SH-SY5Y (cell line): ENCODE results near the gene TMPRSS15.

Experiments
- GATA2 ChIP-seq: IDR thresholded peaks from 2 replicates; pipeline ENCODE4 v1.6.1; 2011; ENCODE audit warnings: mild to moderate bottlenecking, low read depth, low read length
- GATA3 ChIP-seq: IDR thresholded peaks from 2 replicates; pipeline ENCODE4 v1.6.1; 2011; ENCODE audit warnings: low read depth, mild to moderate bottlenecking, low read length, moderate library complexity

The TMPRSS15 gene

GRCh38 chr21:18403735-18404450, at the start of gene TMPRSS15:
Gene TMPRSS15 (minus strand): TSS chr21:18403785. CDS start chr21:18403622, 163 bp downstream.
- TF ChIP-seq GATA3 (no peak), GATA2 (no peak)

DNA sequence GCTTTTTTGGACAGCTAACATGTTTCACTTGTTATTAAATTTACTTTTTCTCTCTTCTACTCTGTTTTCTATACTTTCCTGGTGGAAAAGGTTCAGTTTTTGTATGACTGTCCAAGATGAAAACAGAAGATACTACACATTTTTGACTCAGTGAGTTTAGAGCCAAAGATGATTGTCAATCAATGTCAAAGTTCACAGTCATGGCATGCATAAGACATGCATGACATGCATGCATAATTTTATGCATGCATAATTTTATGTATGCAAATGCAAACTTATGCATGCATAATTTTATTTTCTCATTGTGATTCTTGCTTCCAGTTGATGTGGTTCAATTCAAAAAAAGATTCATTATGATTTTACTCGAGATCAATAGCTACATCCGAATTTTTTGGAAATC, 48.1 kb upstream of the TMPRSS15 start:
- TF ChIP-seq GATA2 (no peak), GATA3 (no peak)

- no peak for TF ChIP-seq GATA3
- no peak for TF ChIP-seq GATA2
Measured at GRCh38 chr21:18449605-18450550, 46.3 kb upstream of the TMPRSS15 start.

- TF ChIP-seq GATA2 = no peak
- TF ChIP-seq GATA3 = no peak
Measured at GRCh38 chr21:18443701-18444100, 40.1 kb upstream of the TMPRSS15 start.

DNA sequence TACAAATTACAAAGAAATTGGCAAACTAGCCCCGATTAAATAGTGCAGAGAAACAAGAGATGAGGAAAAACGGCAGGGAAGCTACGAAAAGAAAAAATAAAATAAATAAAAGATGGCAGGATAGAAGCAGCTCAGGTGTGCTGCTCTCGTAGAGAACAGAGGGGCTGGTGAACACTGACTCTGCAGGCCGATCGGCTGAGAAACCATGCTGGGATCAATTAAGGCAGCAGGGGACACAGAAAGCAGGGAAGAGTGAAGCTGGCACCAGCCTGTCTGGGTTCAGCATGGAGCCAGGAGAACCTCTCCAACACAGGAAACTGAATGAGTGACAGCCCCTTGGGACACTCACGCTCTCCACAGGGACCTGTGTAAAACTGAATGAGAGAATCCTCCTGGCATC, 39.5 kb upstream of the TMPRSS15 start:
- TF ChIP-seq GATA2 (no peak), GATA3 (no peak)

DNA sequence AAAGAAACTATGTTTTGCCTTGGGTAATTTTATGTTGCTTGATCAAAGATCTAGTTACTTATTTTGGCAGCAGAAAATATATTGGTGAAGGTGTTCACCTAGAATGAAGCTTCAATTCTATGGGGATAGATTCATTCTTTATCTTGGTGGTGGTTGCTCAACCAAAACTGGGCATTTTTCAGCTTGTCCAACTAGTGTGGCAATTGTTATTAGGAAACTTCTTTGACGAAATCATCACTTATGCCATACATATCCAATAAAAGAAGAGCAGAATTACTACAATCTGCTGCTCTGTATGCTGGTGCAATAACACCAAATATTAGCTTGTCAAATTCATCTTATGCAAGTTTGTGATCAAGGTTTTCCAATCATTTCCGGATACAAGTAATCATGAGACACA, 26.8 kb upstream of the TMPRSS15 start:
- no peak for TF ChIP-seq GATA2
- TF ChIP-seq GATA3 = no peak

GRCh38 chr21:18424276-18424675, 20.7 kb upstream of the TMPRSS15 start:
- TF ChIP-seq GATA2 (no peak), GATA3 (no peak)

DNA sequence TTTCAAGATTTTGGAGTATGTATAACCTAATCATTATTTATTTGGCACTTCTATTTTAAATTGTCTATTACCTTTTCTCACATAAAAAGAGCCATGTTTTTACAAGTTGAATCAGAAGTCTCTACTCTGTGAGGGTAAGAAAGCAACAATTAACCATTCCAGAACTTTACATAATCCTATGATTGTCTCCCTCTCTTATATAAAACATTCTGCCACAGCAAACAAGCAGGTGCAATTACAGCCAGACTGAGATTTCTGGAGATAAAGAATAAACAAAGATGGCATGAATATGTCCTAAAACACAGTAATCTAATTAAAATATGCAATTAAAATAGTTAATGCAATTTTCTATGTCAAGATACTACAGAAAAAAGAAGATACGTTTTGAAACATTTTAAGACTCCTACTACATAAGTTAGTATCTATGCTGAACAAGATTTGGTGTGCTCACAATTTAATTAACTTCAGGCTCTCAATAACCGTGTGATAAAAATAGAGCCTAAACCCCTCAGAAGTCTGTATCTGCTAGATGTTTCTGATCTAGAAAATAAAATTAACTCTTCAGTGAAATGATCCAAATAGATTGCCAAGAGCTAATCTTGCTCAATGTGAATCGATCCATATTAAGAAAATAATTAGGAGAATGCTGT, 13.7 kb upstream of the TMPRSS15 start:
- no peak for TF ChIP-seq GATA3
- TF ChIP-seq GATA2 = no peak

- TF ChIP-seq GATA2 = no peak
- no peak for TF ChIP-seq GATA3
Measured at GRCh38 chr21:18411565-18411964, 8.0 kb upstream of the TMPRSS15 start.

DNA sequence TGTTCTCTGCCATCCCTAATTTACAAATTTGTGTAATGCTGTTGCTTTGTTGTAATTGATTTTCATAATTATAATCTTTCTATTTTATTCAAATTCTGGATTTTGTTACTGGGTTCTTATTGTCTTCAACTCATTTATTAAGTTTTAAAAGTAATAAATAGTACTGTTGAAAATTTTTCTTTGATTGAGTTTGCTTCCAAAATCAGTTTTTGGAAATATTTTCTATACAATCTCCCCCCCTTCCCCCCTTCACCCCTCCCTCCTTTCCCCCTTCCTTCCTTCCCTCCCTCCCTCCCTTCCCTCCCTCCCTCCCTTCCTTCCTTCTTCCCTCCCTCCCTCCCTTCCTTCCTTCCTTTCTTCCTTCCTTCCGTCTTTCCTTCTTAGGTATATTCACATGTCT, 6.0 kb upstream of the TMPRSS15 start:
- TF ChIP-seq GATA3 = no peak
- TF ChIP-seq GATA2 = no peak

DNA sequence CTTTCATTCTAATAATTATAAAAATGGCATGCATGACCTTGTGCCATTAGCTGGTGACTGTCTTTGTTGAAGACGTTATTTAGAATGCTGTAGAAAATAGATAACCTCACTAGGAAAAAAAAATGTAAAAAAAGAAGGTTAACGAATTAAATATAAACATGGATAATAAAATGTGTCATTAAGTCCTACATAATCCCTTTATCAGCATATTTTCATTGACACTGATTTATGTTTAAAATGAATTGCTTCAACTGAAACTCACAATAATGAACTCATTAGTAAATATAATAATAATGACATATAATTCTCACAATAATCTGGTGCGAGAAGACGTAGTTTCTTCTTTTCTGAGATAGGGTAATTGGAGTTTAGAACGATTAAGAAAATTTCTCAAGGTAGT, 4.7 kb downstream of the TMPRSS15 start:
- TF ChIP-seq GATA3 (no peak), GATA2 (no peak)

GRCh38 chr21:18387994-18388393, 15.6 kb downstream of the TMPRSS15 start:
- TF ChIP-seq GATA3 (no peak), GATA2 (no peak)

DNA sequence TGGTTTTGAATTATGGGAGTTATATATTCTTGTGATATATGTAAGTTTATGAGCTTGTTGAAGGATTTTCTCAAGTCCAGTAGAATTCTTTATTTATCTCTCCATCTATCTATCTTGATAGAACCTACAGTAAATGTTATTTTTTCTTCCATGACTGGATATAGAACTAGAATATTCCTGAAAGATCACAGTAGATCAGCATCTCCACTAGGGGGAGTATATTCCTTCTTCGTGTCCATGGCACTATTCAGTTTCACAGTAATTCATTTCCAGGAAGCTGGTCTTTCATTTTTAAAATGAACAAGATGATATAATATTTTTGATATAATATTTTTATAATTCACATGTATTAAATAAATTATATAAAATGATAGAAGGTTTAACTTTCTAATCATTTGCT, 18.8 kb downstream of the TMPRSS15 start:
- TF ChIP-seq GATA2 (no peak), GATA3 (no peak)

- TF ChIP-seq GATA3 (no peak), GATA2 (no peak)
Measured at GRCh38 chr21:18382141-18382540, 21.4 kb downstream of the TMPRSS15 start.
